GM19238 (cell line): ENCODE data around the gene GTF2IRD1.
"Not testable (repeated sequence)": the region's sequence is repeated elsewhere in the genome, so short reads cannot be mapped to it uniquely, and the experiment has no call there.

Source experiments
- DNase-seq: peaks from one replicate; pipeline ENCODE4 v3.0.0; 2011; ENCODE audit warnings: low spot score; ENCODE audit not compliant: insufficient read length

Gene GTF2IRD1, protein sequence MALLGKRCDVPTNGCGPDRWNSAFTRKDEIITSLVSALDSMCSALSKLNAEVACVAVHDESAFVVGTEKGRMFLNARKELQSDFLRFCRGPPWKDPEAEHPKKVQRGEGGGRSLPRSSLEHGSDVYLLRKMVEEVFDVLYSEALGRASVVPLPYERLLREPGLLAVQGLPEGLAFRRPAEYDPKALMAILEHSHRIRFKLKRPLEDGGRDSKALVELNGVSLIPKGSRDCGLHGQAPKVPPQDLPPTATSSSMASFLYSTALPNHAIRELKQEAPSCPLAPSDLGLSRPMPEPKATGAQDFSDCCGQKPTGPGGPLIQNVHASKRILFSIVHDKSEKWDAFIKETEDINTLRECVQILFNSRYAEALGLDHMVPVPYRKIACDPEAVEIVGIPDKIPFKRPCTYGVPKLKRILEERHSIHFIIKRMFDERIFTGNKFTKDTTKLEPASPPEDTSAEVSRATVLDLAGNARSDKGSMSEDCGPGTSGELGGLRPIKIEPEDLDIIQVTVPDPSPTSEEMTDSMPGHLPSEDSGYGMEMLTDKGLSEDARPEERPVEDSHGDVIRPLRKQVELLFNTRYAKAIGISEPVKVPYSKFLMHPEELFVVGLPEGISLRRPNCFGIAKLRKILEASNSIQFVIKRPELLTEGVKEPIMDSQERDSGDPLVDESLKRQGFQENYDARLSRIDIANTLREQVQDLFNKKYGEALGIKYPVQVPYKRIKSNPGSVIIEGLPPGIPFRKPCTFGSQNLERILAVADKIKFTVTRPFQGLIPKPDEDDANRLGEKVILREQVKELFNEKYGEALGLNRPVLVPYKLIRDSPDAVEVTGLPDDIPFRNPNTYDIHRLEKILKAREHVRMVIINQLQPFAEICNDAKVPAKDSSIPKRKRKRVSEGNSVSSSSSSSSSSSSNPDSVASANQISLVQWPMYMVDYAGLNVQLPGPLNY

DNA sequence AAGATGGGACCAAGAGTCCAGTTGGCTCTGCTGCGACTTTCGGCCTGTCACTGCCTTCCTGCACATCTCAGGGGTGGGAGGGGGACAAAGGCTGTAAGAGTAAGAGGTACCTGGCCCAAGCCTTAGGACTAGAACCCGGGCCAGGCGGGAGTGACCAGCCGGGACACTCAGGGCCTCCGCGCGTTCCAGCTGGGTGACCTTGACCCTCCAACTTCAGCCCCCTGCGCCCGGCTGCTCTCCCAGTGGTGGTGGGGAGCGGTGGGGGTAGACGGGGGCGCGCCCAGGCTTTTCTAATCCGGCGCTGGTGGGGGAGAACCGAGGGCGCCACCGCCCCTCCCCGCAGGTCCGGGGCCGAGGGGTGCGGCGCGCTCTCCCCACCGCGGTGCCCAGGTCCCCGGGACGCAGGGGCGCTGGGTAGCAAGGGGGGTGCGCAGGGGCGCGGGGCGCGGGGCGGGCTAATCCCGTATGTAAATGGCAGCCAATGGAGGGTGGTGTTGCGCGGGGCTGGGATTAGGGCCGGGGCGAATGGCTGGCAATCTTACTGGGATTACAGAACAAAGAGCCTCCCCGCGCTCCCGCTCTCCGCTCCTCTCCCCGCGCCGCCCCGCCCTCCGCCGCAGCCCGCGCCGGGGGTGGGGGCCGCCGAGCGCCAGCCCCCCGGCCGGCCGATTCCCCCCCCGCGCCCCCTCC, at the start of gene GTF2IRD1:
TSS of gene GTF2IRD1 (plus strand) at position 585 of the 690 bp plus-strand sequence. CDS start 54,175 bp downstream, outside the sequence.
- peak; percentile 52 for DNase-seq

DNA sequence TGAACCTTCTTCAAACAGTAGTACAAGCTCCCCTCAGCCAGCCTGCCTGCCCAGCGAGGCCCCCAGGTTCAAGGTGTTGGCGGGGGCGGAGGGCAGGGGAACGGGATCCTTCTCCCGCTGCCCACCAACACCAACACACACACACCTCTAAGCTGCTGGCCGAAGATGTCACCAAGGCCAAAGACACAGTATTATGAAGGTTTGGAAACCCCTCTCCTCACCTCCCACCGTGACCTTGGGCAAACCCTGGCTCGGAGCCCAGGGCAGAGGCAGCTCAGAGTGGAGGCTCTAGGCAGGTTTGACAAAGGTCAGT, 49.4 kb upstream of the GTF2IRD1 start:
- DNase-seq: no peak

DNA sequence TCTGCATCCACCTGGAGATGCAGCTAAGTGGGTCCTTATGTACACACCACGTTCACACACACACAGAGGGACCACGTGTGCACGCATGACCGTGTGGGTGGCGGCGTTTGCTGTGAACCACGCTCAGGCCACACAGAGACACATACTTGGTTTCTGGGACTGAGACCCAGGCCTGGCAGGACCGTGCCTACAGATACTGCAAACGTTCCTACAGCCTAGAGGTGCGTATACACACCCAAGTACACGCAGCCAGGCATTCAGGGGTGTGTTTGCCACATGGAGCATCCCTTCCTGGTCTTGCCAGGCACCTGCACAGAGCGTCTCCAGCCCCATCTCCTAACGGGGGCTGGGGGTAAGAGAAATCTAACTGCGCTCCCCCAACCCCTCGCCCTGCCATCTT, 49.0 kb upstream of the GTF2IRD1 start:
- no peak for DNase-seq

DNA sequence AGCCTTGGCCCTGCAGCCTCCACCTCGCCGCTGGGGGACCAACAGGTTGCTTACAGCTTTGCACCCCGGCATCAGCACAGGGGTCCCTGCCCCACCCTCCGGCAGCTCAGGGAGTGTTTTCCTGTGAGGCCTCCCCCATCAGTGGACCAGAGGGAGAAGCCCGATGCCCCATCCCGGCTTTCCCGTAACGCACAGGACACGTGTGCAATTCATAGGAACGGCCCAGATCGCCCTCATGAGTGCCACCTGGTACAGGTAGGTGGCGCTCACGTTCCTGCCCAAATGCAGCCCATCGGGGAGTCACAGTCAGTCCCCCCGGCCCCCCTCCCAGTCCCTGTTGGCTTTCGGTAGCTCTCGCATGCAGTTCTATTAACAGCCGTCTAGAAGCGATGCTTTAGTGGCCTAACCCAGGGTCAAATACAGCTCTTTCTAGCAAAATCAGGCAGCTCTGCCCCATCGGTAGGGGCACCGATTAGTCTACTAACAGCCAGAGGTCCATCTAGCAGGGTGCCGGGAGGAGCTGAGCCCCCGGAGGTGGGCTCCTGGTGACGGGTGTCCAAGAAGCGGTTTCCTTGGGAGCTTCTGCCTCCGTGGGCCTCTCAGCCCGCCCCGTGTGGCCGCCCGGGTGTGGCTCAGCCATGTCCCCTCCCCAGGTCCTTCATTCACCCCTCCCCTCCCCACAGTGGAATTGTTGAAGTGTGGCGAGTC, 48.4 kb upstream of the GTF2IRD1 start:
- DNase-seq: no peak

DNA sequence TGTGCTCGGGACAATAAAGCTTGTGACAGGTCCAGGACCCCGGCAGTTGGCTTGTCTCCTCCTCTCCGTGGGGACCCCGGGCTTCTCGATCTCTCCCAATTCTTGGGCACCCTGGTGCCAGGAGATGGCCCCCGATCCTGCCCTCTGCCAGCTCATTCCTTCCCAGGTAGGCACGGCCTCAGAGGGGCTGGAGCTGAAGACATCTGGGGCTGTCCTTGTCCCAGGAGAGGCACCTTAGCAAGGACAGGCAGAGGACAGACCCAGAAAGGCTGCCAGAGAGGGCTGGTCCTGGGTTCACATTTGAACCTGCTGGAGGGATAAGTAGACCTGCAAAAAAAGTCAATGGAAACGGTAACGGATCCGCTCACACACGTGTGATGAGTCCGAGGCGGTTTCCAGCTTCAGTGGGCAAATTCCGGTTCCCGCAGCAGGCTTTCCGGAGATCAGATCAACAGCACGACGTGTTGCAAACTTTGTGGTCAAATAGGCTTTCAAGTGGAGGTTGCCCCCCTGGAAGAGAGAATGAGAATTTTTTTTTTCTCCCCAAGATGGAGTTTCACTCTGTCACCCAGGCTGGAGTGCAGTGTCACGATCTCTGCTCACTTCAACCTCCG, 47.7 kb upstream of the GTF2IRD1 start:
- DNase-seq: no peak

DNA sequence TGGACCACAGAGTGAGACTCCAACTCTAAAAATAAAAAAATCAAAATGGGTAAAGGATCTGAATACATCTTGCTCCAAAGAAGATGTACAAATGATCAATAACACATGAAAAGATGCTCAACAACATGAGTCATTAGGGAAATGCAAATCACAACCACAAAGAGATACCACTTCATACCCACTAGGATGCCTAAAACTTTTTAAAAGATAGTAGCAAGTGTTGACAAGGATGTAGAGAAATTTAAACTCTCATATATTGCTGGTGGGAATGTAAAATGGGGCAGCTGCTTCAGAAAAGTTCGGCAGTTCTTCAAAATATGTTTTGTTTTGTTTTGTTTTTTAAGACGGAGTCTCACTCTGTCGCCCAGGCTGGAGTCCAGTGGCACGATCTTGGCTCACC, 45.7 kb upstream of the GTF2IRD1 start:
- DNase-seq: no peak

DNA sequence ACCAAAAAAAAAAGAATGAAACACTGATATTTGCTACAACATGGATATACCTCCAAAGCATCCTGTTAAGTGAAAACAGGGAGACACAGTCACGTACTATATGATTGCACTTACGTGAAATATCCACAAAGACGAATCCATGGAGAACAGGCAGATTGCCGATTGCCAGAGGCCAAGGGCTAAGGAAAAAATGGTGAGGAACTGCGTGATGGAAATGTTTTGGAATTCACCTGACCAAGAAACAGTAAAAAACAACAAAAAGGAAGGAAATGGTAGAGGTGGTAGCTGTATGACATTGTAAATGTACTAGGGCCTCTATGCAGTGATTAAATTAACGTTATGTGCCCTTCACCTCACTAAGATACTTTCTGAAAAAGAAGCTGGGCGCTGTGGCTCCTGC, 44.1 kb upstream of the GTF2IRD1 start:
- DNase-seq: no peak

DNA sequence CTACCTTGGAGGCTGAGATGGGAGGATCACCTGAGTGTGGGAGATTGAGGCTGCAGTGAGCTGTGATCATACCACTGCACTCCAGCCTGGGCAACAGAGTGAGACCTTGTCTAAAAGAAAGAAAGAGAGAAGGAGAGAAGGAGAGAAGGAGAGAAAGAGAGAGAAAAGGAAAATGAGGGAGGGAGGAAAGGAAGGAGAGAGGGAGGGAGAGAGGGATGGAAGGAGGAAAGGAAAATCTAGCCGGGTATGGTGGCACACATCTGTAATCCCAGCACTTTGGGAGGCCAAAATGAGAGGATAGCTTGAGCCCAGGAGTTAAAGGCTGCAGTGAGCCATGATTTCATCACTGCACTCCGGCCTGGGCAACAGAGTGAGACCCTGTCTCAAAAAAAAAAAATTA, 42.9 kb upstream of the GTF2IRD1 start:
- no peak for DNase-seq

DNA sequence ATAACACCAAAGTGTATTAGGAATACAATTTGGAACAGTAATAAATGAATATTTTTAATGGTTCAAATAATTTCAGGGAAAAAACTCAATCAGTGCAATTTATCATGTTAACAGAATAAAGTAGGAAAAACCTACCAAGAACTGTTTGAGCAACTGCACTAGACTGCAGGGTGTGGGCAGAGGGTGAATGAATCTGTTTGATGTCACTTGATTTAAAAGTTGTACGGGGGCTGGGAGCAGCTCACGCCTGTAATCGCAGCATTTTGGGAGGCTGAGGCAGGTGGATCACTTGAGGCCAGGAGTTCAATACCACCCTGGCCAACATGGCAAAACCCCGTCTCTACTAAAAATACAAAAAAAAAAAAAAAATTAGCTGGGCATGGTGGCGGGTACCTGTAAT, 42.1 kb upstream of the GTF2IRD1 start:
- not testable (repeated sequence) for DNase-seq

DNA sequence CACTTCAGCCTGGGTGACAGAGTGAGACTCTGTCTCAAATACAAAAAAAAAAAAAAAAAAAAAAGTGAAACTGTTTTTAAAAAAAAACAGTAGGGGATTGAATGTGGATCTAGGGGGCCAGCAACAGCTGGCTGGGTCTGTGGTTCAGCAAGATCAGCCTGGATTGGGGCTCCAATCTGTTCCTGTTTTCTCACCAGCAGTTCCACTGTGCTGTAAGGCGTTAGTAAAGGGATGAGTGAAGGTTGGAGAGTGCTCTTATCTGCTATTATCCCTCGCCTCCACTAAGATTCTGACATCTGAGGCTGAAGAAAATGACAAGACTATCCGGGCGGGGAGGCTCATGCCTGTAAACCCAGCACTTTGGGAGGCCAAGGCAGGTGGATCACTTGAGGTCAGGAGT, 41.6 kb upstream of the GTF2IRD1 start:
- DNase-seq: no peak

DNA sequence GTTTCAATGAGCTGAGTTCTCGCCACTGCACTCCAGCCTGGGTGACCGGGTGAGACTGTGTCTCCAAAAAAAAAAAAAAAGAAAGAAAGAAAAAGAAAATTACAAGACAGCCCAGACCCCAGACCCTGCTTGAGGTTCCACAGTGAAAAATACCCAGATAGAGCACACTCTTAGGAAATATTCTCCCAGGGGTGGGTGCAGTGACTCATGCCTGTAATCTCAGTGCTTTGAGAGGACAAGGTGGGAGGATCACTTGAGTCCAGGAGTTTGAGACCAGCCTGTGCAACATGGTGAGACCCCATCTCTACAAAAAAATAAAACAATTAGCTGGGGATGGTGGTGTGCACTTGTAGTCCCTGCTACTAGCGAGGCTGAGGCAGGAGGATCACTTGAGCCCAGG, 41.1 kb upstream of the GTF2IRD1 start:
- no peak for DNase-seq

DNA sequence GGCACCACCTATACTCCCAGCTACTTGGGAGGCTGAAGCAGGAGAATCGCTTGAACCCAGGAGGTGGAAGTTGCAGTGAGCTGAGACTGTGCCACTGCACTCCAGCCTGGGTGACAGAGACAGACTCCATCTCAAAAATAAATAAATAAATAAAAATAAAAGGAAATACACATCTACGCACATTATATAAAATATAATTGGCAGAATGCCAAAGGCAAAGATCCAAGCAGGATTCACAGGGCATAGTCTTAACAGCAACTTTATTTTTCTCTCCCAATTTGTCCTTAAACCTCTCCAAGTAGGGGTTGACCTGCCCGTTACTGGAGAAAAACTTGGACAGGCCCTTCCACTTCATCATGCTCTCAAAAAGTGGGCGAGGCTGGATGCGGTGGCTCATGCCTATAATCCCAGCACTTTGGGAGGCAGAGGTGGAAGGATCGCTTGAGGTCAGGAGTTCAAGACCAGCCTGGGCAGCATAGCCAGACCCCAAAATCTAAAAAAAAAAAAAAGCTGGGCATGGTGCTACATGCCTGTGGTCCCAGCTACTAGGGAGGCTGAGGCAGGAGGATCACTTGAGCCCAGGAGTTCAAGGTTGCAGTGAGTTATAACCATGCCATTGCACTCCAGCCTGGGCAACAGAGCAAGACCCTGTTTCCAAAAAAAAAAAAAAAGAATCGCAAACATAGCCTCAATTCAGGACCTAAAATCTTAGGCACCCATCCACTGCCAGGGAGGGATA, 38.9 kb upstream of the GTF2IRD1 start:
- DNase-seq: not testable (repeated sequence)

DNA sequence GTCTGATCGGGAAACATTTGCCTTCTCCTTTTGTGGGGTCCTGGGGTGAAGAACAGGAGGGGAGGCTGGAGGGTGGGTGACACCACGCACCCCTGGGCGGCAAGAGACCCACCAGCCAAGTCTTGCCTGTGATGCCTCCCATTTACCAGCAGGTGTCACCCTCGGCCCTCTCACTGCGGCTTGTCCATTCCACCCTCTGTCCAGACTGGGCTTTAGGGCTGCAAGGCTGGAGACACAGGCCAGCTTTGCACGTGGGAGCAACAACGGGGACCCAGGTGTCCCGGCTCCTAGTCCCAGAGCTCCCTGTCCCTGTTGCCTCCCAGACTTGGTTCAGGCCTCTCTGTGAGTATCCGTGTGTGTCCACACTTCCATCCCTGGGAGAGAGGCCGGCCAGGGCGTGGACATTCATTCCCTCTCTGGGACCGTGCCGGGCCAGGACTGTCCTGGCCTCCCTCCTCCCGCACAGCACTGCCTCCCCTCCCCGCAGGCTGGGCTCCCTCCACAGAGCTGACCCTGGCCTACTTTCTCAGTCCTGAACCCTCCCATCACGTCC, 36.2 kb upstream of the GTF2IRD1 start:
- peak; percentile 78 for DNase-seq

DNA sequence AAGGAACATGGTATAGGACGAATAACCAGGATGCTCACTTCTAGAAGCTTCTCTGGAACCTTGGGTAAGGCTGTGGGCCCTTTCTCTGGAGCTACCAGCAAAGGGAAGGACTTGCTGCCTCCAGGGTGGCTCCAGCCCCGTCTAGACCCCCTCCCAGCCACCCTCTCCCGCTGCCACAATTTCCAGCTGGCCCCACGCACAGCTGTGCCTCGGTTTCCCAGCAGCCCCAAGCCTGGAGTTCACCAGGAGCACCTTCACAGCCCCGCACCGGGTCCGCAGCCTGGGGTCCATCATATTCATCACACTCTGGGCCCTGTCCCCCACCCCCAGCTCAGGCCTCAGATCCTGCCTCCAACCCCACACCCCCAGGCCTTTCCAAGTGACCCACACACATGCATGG, 35.6 kb upstream of the GTF2IRD1 start:
- DNase-seq: no peak

DNA sequence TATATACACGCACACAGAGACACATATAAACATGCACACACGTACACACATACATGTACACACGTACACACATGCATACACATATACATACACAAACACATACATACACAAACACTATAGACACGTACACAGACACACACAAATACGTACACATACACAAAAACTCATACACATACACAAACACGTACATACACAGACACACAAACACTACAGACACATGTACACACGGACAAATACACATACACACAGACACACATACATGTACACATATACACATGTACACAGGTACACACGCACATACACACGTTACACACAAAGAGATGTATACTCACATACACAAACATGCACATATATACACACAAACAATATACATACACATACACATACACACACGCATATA, 35.2 kb upstream of the GTF2IRD1 start:
- DNase-seq: no peak

DNA sequence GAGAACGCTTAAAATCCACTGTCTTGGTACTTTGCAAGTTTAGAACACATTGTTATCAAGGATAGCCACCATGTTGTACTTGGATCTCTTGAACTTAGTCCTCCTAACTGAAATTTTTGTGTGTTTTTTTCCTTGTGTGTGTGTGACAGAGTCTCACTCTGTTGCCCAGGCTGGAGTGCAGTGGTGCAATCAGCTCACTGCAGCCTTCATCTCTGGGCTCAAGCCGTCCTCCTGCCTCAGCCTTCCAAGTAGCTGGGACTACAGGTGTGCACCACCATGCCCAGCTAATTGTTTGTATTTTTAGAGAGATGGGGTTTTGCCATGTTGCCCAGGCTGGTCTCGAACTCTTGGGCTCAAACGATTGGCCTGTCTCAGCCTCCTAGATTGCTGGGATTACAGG, 34.5 kb upstream of the GTF2IRD1 start:
- not testable (repeated sequence) for DNase-seq

DNA sequence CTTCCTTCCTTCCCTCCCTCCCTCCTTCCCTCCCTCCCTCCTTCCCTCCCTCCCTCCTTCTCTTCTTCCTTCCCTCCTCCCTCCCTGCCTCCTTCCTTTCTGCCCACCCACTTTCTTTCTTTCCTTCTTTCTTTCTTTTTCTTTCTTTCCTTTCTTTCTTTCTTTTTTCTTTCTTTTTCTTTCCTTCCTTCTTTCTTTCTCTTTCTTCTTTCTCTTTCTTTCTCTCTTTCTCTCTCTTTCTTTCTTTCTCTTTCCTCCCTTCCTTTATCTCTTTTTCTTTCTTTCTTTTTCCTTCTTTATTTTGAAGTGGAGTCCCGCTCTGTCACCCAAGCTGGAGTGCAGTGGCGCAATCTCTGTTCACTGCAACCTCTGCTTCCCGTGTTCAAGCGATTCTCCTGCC, 33.7 kb upstream of the GTF2IRD1 start:
- DNase-seq: no peak

DNA sequence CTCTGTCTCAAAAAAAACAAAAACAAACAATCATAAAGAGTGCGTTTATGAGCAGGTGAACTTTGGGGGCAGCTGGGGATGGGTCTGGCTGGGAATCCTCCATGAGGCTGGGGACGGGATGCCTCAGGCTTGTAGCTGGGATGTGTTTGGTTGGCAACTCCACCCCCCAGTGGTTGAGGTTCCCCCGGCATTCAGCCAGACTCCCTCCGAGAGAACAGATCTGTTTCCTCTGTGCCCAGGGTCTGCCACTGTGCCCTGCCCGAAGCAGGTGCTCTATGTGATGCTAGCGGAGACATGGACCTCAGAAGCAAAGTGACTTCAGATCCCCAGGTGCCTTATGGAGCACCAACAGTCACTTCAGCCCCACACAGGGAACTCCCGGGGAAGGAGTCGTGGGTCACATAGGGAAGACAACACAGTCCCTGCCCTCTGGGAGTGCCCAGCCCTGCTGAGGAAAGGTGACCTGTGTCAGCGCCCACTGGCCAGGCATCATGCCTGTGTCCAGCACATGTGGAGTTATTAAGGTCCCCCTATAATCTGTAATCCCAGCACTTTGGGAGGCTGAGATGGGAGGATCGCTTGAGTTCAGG, 29.3 kb upstream of the GTF2IRD1 start:
- DNase-seq: no peak

DNA sequence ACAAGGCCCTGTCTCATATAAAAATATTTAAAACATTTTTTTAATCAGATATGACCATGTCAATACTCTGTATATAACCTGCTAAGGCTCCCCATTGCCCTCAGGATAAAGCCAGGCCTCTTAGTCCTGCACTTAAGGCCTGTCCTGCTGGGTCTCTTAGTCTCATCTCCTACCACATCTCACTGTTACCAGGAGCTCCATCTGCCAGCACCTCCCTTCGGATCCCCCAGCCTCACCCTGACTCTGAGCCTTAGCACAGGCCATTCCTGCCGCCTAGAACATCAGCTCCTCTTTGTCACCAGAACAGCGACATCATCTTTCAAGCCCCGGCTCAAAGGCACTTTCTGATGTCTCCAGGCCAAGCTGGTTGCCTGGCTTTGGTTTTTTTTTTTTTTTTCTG, 25.7 kb upstream of the GTF2IRD1 start:
- no peak for DNase-seq
